Neural progenitor cell (in vitro differentiated cells): ENCODE data around the gene OR51S1.

Experiments
- EZH2 ChIP-seq: fragments of 200-600 bp; sonication (generic); IDR thresholded peaks from 2 replicates; pipeline ENCODE4 v1.6.1; 2017; ENCODE audit warnings: antibody characterized with exemption, mild to moderate bottlenecking, moderate library complexity
- TF ChIP-seq, protein P1 (sequence below): fragments of 200-600 bp; sonication (generic); IDR thresholded peaks from 2 replicates; pipeline ENCODE4 v1.5.1; 2017; ENCODE audit warnings: antibody characterized with exemption, mild to moderate bottlenecking

DNA sequence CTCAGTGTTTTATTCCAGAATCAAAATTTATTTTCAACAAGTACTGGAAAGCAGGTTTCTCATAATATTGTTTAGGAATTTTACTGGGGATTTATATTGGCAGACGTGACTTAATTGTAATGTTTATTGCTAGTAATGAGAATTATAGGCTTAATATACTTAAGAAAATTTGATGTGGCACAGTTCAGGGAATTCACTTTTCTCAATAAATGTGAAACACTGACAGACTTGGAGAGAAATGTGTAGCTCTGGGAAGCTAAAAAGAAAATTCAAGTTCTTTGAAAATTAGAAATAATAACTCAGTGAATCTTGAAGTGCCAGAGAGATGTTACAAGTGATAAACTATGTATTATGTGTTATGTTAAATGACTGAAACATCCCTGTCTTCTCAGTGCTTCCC lies 28.0 kb downstream of the OR51S1 start, which contains the start of gene OR51F2:
- TF ChIP-seq, protein P1, sequence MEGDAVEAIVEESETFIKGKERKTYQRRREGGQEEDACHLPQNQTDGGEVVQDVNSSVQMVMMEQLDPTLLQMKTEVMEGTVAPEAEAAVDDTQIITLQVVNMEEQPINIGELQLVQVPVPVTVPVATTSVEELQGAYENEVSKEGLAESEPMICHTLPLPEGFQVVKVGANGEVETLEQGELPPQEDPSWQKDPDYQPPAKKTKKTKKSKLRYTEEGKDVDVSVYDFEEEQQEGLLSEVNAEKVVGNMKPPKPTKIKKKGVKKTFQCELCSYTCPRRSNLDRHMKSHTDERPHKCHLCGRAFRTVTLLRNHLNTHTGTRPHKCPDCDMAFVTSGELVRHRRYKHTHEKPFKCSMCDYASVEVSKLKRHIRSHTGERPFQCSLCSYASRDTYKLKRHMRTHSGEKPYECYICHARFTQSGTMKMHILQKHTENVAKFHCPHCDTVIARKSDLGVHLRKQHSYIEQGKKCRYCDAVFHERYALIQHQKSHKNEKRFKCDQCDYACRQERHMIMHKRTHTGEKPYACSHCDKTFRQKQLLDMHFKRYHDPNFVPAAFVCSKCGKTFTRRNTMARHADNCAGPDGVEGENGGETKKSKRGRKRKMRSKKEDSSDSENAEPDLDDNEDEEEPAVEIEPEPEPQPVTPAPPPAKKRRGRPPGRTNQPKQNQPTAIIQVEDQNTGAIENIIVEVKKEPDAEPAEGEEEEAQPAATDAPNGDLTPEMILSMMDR = no peak
- TF ChIP-seq EZH2 = no peak
